Measurements from ENCODE around the gene ARSK. TPM values are rescaled to one million over a fixed set of nuclear protein-coding genes. Genes with fewer than 3 reads are reported as not detected.

ARSK gene
- total and polyA plus RNA-seq, 2 of the 13 experiments (the other 11 are each of a cell fraction or from before 2014, with no cell fraction given), result 7.9 TPM

GRCh38 chr5:95581576-95581975 lies 26.7 kb downstream of the ARSK start (continued):
- no peak for TF ChIP-seq TFAP4 (IDR thresholded peaks at IDR 0.05; ENCODE audit: borderline replicate concordance, low read depth)

DNA sequence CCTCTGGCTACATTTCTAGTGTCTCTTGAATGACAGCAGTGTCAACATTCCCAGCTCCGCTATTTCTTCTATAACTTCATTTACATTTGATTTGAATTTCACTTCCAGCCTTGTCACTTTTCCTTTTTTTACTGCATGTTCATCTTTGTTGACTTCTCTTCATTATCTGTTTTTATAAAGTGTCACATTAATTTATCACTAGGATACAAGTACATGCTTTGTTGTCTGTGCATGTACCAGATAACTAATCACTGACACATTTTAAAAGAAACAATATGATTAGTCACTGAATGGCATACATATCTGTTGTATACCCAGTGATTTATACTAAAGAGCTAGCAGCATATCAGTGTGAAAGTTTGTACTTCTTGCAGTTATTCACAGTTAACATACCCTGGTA lies 29.1 kb downstream of the ARSK start:
- POLR2A ChIA-PET, result no interaction called here
- no peaks in the 10 kb centered on the region; a peak in 1 of 5 replicates for H3K27me3 ChIP-seq (ENCODE audit: control insufficient read depth in 1 of 2, insufficient read depth in 2 of 2, low read length in 2 of 2)
- no peak overlapping the region for H3K9ac ChIP-seq (ENCODE audit: insufficient read depth, low read depth, low read length)
- no TSS peak for BruUV-seq (replicated peaks)
- in situ Hi-C loops (cut with HindIII; ENCODE audit: extremely low pct_ligation_motif_present, low pct_unique_long_range_greater_than_20kb), result no loop called here
- H3K9me3 ChIP-seq (ENCODE audit: low read length), result no peaks in the 10 kb centered on the region
- DNase-seq (ENCODE audit: low spot score) (no peak), FAIRE-seq (no peak), ATAC-seq (no peak)
- no peaks in the 10 kb centered on the region for H3K79me2 ChIP-seq (ENCODE audit: insufficient read depth, low read length)
- intact Hi-C loops (cut with micrococcal nuclease; ENCODE audit: unreplicated experiment), result no loop called here
- H3K36me3 ChIP-seq (replicated peaks in 1 of 2; ENCODE audit: control insufficient read depth in 1 of 2, insufficient read depth in 2 of 2, low read length in 2 of 2), result 0 out of 5 replicates have a peak, but pooled peaks cover 0 to 4% of the 10 kb centered on the region in 2 experiments
- no peak overlapping the region for H3K27ac ChIP-seq (ENCODE audit: extremely low read length, insufficient read depth, low read length)
- no peaks in the 10 kb centered on the region for H4K20me1 ChIP-seq (ENCODE audit: insufficient read depth, low read length)
- WGBS (ENCODE audit: low lambda C conversion rate), result 96% methylated on average over 1 of the region's 1 CpG
- no peak overlapping the region for H3K4me3 ChIP-seq (replicated peaks in 1 of 3; ENCODE audit: insufficient read depth in 1 of 3, low read depth in 2 of 3, low read length in 3 of 3)
- no peak for TF ChIP-seq SMAD9 (CRISPR knock-in tag; IDR thresholded peaks at IDR 0.05)
- no peak for TF ChIP-seq ZNF224 (CRISPR knock-in tag; IDR thresholded peaks at IDR 0.05)
- no peak for TF ChIP-seq ATAD3A (CRISPR knock-in tag; IDR thresholded peaks at IDR 0.05)
- no peak for TF ChIP-seq SRSF4 (IDR thresholded peaks at IDR 0.05; ENCODE audit: low read depth, low read length, poor library complexity, severe bottlenecking)
- no peak for TF ChIP-seq HNRNPUL1 (IDR thresholded peaks at IDR 0.05; ENCODE audit: low read depth, low read length)
- TF ChIP-seq, protein P1, sequence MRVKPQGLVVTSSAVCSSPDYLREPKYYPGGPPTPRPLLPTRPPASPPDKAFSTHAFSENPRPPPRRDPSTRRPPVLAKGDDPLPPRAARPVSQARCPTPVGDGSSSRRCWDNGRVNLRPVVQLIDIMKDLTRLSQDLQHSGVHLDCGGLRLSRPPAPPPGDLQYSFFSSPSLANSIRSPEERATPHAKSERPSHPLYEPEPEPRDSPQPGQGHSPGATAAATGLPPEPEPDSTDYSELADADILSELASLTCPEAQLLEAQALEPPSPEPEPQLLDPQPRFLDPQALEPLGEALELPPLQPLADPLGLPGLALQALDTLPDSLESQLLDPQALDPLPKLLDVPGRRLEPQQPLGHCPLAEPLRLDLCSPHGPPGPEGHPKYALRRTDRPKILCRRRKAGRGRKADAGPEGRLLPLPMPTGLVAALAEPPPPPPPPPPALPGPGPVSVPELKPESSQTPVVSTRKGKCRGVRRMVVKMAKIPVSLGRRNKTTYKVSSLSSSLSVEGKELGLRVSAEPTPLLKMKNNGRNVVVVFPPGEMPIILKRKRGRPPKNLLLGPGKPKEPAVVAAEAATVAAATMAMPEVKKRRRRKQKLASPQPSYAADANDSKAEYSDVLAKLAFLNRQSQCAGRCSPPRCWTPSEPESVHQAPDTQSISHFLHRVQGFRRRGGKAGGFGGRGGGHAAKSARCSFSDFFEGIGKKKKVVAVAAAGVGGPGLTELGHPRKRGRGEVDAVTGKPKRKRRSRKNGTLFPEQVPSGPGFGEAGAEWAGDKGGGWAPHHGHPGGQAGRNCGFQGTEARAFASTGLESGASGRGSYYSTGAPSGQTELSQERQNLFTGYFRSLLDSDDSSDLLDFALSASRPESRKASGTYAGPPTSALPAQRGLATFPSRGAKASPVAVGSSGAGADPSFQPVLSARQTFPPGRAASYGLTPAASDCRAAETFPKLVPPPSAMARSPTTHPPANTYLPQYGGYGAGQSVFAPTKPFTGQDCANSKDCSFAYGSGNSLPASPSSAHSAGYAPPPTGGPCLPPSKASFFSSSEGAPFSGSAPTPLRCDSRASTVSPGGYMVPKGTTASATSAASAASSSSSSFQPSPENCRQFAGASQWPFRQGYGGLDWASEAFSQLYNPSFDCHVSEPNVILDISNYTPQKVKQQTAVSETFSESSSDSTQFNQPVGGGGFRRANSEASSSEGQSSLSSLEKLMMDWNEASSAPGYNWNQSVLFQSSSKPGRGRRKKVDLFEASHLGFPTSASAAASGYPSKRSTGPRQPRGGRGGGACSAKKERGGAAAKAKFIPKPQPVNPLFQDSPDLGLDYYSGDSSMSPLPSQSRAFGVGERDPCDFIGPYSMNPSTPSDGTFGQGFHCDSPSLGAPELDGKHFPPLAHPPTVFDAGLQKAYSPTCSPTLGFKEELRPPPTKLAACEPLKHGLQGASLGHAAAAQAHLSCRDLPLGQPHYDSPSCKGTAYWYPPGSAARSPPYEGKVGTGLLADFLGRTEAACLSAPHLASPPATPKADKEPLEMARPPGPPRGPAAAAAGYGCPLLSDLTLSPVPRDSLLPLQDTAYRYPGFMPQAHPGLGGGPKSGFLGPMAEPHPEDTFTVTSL (CRISPR knock-in tag; IDR thresholded peaks at IDR 0.05; ENCODE audit: borderline replicate concordance), result no peak
- no peak for TF ChIP-seq ARNT2 (CRISPR knock-in tag; IDR thresholded peaks at IDR 0.05; ENCODE audit: low read depth)
- no peak for TF ChIP-seq SRF (IDR thresholded peaks at IDR 0.05; ENCODE audit: low read depth, low read length)
- TF ChIP-seq SCMH1 (CRISPR knock-in tag; IDR thresholded peaks at IDR 0.05; ENCODE audit: borderline replicate concordance), result no peak
- no peak for TF ChIP-seq ZNF280B (CRISPR knock-in tag; IDR thresholded peaks at IDR 0.05; ENCODE audit: borderline replicate concordance)
- TF ChIP-seq ZNF432 (CRISPR knock-in tag; IDR thresholded peaks at IDR 0.05; ENCODE audit: borderline replicate concordance), result no peak
- TF ChIP-seq ZNF44 (CRISPR knock-in tag; IDR thresholded peaks at IDR 0.05), result no peak
- TF ChIP-seq HNF4A (CRISPR knock-in tag; IDR thresholded peaks at IDR 0.05), result no peak
- CTCF ChIA-PET (ENCODE audit: low intra/inter-chr PET ratio, low total read pairs), result no interaction called here
- H2AFZ ChIP-seq (ENCODE audit: low read length), result no peak overlapping the region
- H3K4me2 ChIP-seq (ENCODE audit: low read depth, low read length), result no peak overlapping the region
- no peaks in the 10 kb centered on the region for H3K4me1 ChIP-seq (ENCODE audit: insufficient read depth, low read length)

All from HepG2 (cell line).